Measurements from ENCODE around the gene THY1. TPM values are rescaled to one million over a fixed set of nuclear protein-coding genes. Genes with fewer than 3 reads are reported as not detected.

THY1 gene
- total RNA-seq, 1 experiment from 2014 or later: 1.1 TPM

GRCh38 chr11:119450590-119451326, 27.8 kb upstream of the THY1 start:
- H3K79me2 ChIP-seq (ENCODE audit: insufficient read depth, low read length): no peaks in the 10 kb centered on the region
- H2AFZ ChIP-seq (ENCODE audit: low read depth, low read length, poor library complexity, severe bottlenecking): no peak overlapping the region
- RAD21 ChIA-PET (ENCODE audit: low non-redundant PET in 1 of 2, low total read pairs in 2 of 2, uncharacterized antibody in 2 of 2, unreplicated experiment in 2 of 2): no interaction called here
- POLR2A ChIA-PET: no interaction called here
- H3K9ac ChIP-seq (ENCODE audit: low read length): no peak overlapping the region
- BruUV-seq (replicated peaks): no TSS peak
- no peaks in the 10 kb centered on the region for H3K4me1 ChIP-seq (ENCODE audit: control insufficient read depth in 1 of 2, insufficient read depth in 2 of 2, low read length in 2 of 2)
- CTCF ChIA-PET: no interaction called here
- no peak for TF ChIP-seq JUND (IDR thresholded peaks at IDR 0.05)
- no peak for TF ChIP-seq TCF7L2 (IDR thresholded peaks at IDR 0.05; ENCODE audit: borderline replicate concordance, extremely low read depth, insufficient read depth, insufficient read length)
- TF ChIP-seq CEBPB (IDR thresholded peaks at IDR 0.05; ENCODE audit: low read depth): no peak
- no peak for TF ChIP-seq EZH2phosphoT487 (IDR thresholded peaks at IDR 0.05; ENCODE audit: borderline replicate concordance)
- no peak for TF ChIP-seq FOSL1 (IDR thresholded peaks at IDR 0.05; ENCODE audit: low read depth)
- no peak for TF ChIP-seq MAX (IDR thresholded peaks at IDR 0.05)
- no peak for TF ChIP-seq CBX3 (IDR thresholded peaks at IDR 0.05; ENCODE audit: low read depth)
- TF ChIP-seq REST (IDR thresholded peaks at IDR 0.05; ENCODE audit: low read depth): no peak
- TF ChIP-seq ZBTB33 (IDR thresholded peaks at IDR 0.05; ENCODE audit: extremely low read depth, insufficient replicate concordance, low read length): no peak
- TF ChIP-seq, protein P1, sequence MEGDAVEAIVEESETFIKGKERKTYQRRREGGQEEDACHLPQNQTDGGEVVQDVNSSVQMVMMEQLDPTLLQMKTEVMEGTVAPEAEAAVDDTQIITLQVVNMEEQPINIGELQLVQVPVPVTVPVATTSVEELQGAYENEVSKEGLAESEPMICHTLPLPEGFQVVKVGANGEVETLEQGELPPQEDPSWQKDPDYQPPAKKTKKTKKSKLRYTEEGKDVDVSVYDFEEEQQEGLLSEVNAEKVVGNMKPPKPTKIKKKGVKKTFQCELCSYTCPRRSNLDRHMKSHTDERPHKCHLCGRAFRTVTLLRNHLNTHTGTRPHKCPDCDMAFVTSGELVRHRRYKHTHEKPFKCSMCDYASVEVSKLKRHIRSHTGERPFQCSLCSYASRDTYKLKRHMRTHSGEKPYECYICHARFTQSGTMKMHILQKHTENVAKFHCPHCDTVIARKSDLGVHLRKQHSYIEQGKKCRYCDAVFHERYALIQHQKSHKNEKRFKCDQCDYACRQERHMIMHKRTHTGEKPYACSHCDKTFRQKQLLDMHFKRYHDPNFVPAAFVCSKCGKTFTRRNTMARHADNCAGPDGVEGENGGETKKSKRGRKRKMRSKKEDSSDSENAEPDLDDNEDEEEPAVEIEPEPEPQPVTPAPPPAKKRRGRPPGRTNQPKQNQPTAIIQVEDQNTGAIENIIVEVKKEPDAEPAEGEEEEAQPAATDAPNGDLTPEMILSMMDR (IDR thresholded peaks at IDR 0.05 in 2 of 3, conservative IDR thresholded peaks at IDR 0.05 in 1 of 3; ENCODE audit: borderline replicate concordance in 1 of 3, insufficient read depth in 1 of 3, low read depth in 2 of 3, low read length in 2 of 3): no peak
- no peak for TF ChIP-seq ZNF274 (IDR thresholded peaks at IDR 0.05; ENCODE audit: low read depth, low read length)
- no peak for TF ChIP-seq ZFX (IDR thresholded peaks at IDR 0.05)
- no peak for TF ChIP-seq POLR2AphosphoS5 (IDR thresholded peaks at IDR 0.05; ENCODE audit: low read depth, low read length)
- TF ChIP-seq EZH2 (IDR thresholded peaks at IDR 0.05): no peak
- no peak for TF ChIP-seq YY1 (IDR thresholded peaks at IDR 0.05; ENCODE audit: extremely low read depth, insufficient replicate concordance, low read depth, low read length)
- no peak for TF ChIP-seq SP1 (IDR thresholded peaks at IDR 0.05; ENCODE audit: low read depth)
- no peak for TF ChIP-seq ELF1 (IDR thresholded peaks at IDR 0.05; ENCODE audit: borderline replicate concordance, low read depth)
- no peak for TF ChIP-seq RAD21 (IDR thresholded peaks at IDR 0.05; ENCODE audit: low read depth)
- TF ChIP-seq, protein P2, sequence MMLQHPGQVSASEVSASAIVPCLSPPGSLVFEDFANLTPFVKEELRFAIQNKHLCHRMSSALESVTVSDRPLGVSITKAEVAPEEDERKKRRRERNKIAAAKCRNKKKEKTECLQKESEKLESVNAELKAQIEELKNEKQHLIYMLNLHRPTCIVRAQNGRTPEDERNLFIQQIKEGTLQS (IDR thresholded peaks at IDR 0.05): no peak
- no peak for ATAC-seq
- H4K20me1 ChIP-seq (ENCODE audit: insufficient read depth): no peaks in the 10 kb centered on the region
- H3K4me2 ChIP-seq (ENCODE audit: low read length): no peak overlapping the region
- H3K9me3 ChIP-seq (ENCODE audit: control insufficient read depth in 1 of 2, insufficient read depth in 1 of 2, low read depth in 1 of 2, low read length in 2 of 2): no peaks in the 10 kb centered on the region
- no peak for DNase-seq (ENCODE audit: low read depth, low spot score)
- H3K4me3 ChIP-seq (replicated peaks in 1 of 2; ENCODE audit: low read depth in 1 of 2, low read length in 2 of 2): no peak overlapping the region
- no peaks in the 10 kb centered on the region for H3K27me3 ChIP-seq (ENCODE audit: insufficient read depth, low read length)
- intact Hi-C loops (cut with micrococcal nuclease): no loop called here
- no peak overlapping the region for H3K27ac ChIP-seq (ENCODE audit: low read depth, low read length)
- no peaks in the 10 kb centered on the region for H3K9me2 ChIP-seq (ENCODE audit: insufficient read depth)
- H3K36me3 ChIP-seq (ENCODE audit: control insufficient read depth in 1 of 2, insufficient read depth in 2 of 2, low read length in 2 of 2): no peaks in the 10 kb centered on the region
